Sigmoid colon (tissue), 7 donors: ENCODE data around the gene FAM117A. TPM values are rescaled to one million over a fixed set of nuclear protein-coding genes. Genes with fewer than 3 reads are reported as not detected.

Experiments
- DNase-seq: peaks from one replicate; pipeline ENCODE4 v3.0.0-alpha.2; 2019
- H3K27ac ChIP-seq, 4 donors: fragments of 200-600 bp; sonication (generic); one replicate each; pipeline ENCODE4 v1.5.1; 2016 to 2019; ENCODE audit warnings: mild to moderate bottlenecking in 1 of 4
- H3K27me3 ChIP-seq, 3 donors: fragments of 200-600 bp; sonication (generic); one replicate each; pipeline ENCODE4 v1.5.1; 2019; ENCODE audit warnings: mild to moderate bottlenecking in 1 of 3
- H3K36me3 ChIP-seq, 4 donors: fragments of 200-600 bp; sonication (generic); one replicate each; pipeline ENCODE4 v1.5.1; 2016 to 2019
- H3K4me1 ChIP-seq, 4 donors: fragments of 200-600 bp; sonication (generic); one replicate each; pipeline ENCODE4 v1.5.1; 2017 to 2019
- H3K4me3 ChIP-seq, 4 donors: fragments of 200-600 bp; sonication (generic); one replicate each; pipeline ENCODE4 v1.5.1; 2017 to 2019; ENCODE audit warnings: mild to moderate bottlenecking in 2 of 4, moderate library complexity in 1 of 4
- H3K9me3 ChIP-seq, 4 donors: fragments of 200-600 bp in 3 of 4; sonication (generic) in 3 of 4; one replicate each; pipeline versions ENCODE4 v1.5.1 to v1.6.1; 2013 to 2019
- CTCF ChIP-seq, 4 experiments: fragments of 450-650 bp in 3 of 4; fragments of 200-600 bp in 1 of 4; IDR thresholded peaks; one replicate each; pipeline ENCODE4 v1.5.1; 2016 to 2019; ENCODE audit warnings: antibody characterized with exemption in 4 of 4, mild to moderate bottlenecking in 3 of 4, moderate library complexity in 2 of 4
- EP300 ChIP-seq, 4 donors: sonication (generic); formaldehyde crosslinking; IDR thresholded peaks; one replicate each; pipeline ENCODE4 v1.6.1; 2017; ENCODE audit warnings: antibody characterized with exemption in 4 of 4
- POLR2A ChIP-seq, 2 donors: fragments of 450-650 bp; IDR thresholded peaks; one replicate each; pipeline ENCODE4 v1.6.1; 2016; ENCODE audit warnings: antibody characterized with exemption in 2 of 2, mild to moderate bottlenecking in 2 of 2, moderate library complexity in 2 of 2
- POLR2AphosphoS5 ChIP-seq, 4 donors: sonication (generic); formaldehyde crosslinking; IDR thresholded peaks; one replicate each; pipeline ENCODE4 v1.6.1; 2017; ENCODE audit warnings: antibody characterized with exemption in 4 of 4
- WGBS, 2 donors: extraction: QIAGEN DNeasy Blood & Tissue Kit; methylation state at CpG; one replicate each; pipeline ENCODE4 v1.1.7; 2013; 5-methylcytosine and 5-hydroxymethylcytosine counted together
- intact Hi-C: fragments of 100-400 bp; cut with DNase I; formaldehyde crosslinking; loops from one replicate; pipeline ENCODE4 v1.15.1; 2023
- polyA plus RNA-seq, 3 donors: library from polyadenylated mRNA; stranded (reverse); fragments of 200-250 nt; gene quantifications; one replicate each; pipeline ENCODE4 v1.2.3, GENCODE V29; 2013
- total RNA-seq, 4 donors: library from RNA; depleted of rRNA; stranded (reverse); fragments of >200 nt; gene quantifications; one replicate each; pipeline ENCODE4 v1.1.0, GENCODE V29; 2016
- donor health status: healthy with polysubstance abuse.
- donor health status: Bipolar disorder and iron deficiency.
- donor health status: healthy.

The FAM117A gene
- total and polyA plus RNA-seq, 7 donors = 3.5 to 34.6 (median 15.6) TPM

- H3K27ac ChIP-seq = peak overlapping the region; percentile 91 to 97 (median 94)
- intact Hi-C loops = loop anchor here (10.0 kb wide), 2 partner anchors 198 to 278 kb away; partner anchors contain the start of genes NGFR and PHB1
- H3K27me3 ChIP-seq = no peaks in the 10 kb centered on the region
- no peak for DNase-seq
- H3K36me3 ChIP-seq = no peaks in the 10 kb centered on the region
- peaks cover 0 to 57% (median 50%) of the 10 kb centered on the region in 4 donors for H3K4me1 ChIP-seq
- TF ChIP-seq POLR2A (IDR thresholded peaks at IDR 0.05) (no peak), CTCF (IDR thresholded peaks at IDR 0.05) (no peak), POLR2AphosphoS5 (IDR thresholded peaks at IDR 0.05) (no peak), EP300 (IDR thresholded peaks at IDR 0.05) (no peak)
- no peak overlapping the region for H3K4me3 ChIP-seq
- H3K9me3 ChIP-seq = no peaks in the 10 kb centered on the region
- WGBS, 2 donors = 75 to 84% methylated on average over 4 of the region's 4 CpGs
These were observed 71.2 kb downstream of the FAM117A start for GRCh38 chr17:49692751-49693150.

GRCh38 chr17:49691677-49692191 is 72.2 kb downstream of the FAM117A start:
- no peaks in the 10 kb centered on the region for H3K36me3 ChIP-seq
- peak; percentile 73 for DNase-seq
- H3K27ac ChIP-seq = peak overlapping the region; percentile 91 to 97 (median 94)
- intact Hi-C loops = loop anchor here (2.0 to 10.0 kb wide), 4 partner anchors 45 to 277 kb away; partner anchors contain the start of genes NGFR and PHB1
- TF ChIP-seq EP300 (IDR thresholded peaks at IDR 0.05) = no peak
- peak in 1 of 4 donors; percentile 10 for TF ChIP-seq POLR2AphosphoS5 (IDR thresholded peaks at IDR 0.05)
- H3K27me3 ChIP-seq = no peaks in the 10 kb centered on the region
- peak overlapping the region in 3 of 4 donors; percentile 0 to 22 (median 14) for H3K4me3 ChIP-seq
- H3K9me3 ChIP-seq = no peaks in the 10 kb centered on the region
- WGBS, 2 donors = 59 to 69% methylated on average over 8 of the region's 8 CpGs
- H3K4me1 ChIP-seq = peaks cover 0 to 61% (median 54%) of the 10 kb centered on the region in 4 donors

GRCh38 chr17:49691086-49691676 is 72.8 kb downstream of the FAM117A start:
- Histone ChIP-seq H3K27me3 (no peaks in the 10 kb centered on the region), H3K4me3 (peak overlapping the region in 3 of 4 donors; percentile 0 to 22 (median 14)), H3K36me3 (no peaks in the 10 kb centered on the region), H3K4me1 (peaks cover 0 to 63% (median 55%) of the 10 kb centered on the region in 4 donors), H3K9me3 (no peaks in the 10 kb centered on the region), H3K27ac (peak overlapping the region; percentile 91 to 97 (median 94))
- intact Hi-C loops = loop anchor here (2.0 to 10.0 kb wide), 4 partner anchors 44 to 276 kb away; partner anchors contain the start of genes NGFR and PHB1
- WGBS, 2 donors = 78 to 83% methylated on average over 9 of the region's 9 CpGs
- TF ChIP-seq CTCF (IDR thresholded peaks at IDR 0.05) (no peak), POLR2AphosphoS5 (IDR thresholded peaks at IDR 0.05) (peak; percentile 95 to 98 (median 97)), EP300 (IDR thresholded peaks at IDR 0.05) (peak; percentile 86 to 99 (median 96)), POLR2A (IDR thresholded peaks at IDR 0.05) (peak; percentile 67 to 77)
- DNase-seq = peak; percentile 93

GRCh38 chr17:49690256-49690655 is 73.7 kb downstream of the FAM117A start:
- Histone ChIP-seq H3K4me3 (no peak overlapping the region), H3K27ac (peak overlapping the region; percentile 91 to 97 (median 94)), H3K36me3 (no peaks in the 10 kb centered on the region), H3K4me1 (peaks cover 0 to 59% (median 51%) of the 10 kb centered on the region in 4 donors), H3K9me3 (no peaks in the 10 kb centered on the region), H3K27me3 (no peaks in the 10 kb centered on the region)
- TF ChIP-seq POLR2A (IDR thresholded peaks at IDR 0.05) (no peak), POLR2AphosphoS5 (IDR thresholded peaks at IDR 0.05) (no peak), CTCF (IDR thresholded peaks at IDR 0.05) (no peak), EP300 (IDR thresholded peaks at IDR 0.05) (no peak)
- WGBS, 2 donors = 37 to 60% methylated on average over 2 of the region's 2 CpGs
- intact Hi-C loops = loop anchor here (2.0 to 10.0 kb wide), 4 partner anchors 43 to 275 kb away; partner anchors contain the start of genes NGFR and PHB1
- no peak for DNase-seq

- no peak for DNase-seq
- Histone ChIP-seq H3K27me3 (no peaks in the 10 kb centered on the region), H3K4me3 (no peak overlapping the region), H3K4me1 (peaks cover 0 to 53% (median 45%) of the 10 kb centered on the region in 4 donors), H3K36me3 (no peaks in the 10 kb centered on the region), H3K27ac (peak overlapping the region; percentile 91 to 97 (median 94)), H3K9me3 (no peaks in the 10 kb centered on the region)
- 82 to 89% methylated on average over 4 of the region's 4 CpGs for WGBS, 2 donors
- intact Hi-C loops = no loop called here
- no peak for TF ChIP-seq CTCF (IDR thresholded peaks at IDR 0.05)
- no peak for TF ChIP-seq EP300 (IDR thresholded peaks at IDR 0.05)
- TF ChIP-seq POLR2A (IDR thresholded peaks at IDR 0.05) = no peak
- TF ChIP-seq POLR2AphosphoS5 (IDR thresholded peaks at IDR 0.05) = no peak
These were observed 75.1 kb downstream of the FAM117A start for GRCh38 chr17:49688848-49689247.
